ENCODE results near the gene RAB3IL1.

RAB3IL1 gene

DNA sequence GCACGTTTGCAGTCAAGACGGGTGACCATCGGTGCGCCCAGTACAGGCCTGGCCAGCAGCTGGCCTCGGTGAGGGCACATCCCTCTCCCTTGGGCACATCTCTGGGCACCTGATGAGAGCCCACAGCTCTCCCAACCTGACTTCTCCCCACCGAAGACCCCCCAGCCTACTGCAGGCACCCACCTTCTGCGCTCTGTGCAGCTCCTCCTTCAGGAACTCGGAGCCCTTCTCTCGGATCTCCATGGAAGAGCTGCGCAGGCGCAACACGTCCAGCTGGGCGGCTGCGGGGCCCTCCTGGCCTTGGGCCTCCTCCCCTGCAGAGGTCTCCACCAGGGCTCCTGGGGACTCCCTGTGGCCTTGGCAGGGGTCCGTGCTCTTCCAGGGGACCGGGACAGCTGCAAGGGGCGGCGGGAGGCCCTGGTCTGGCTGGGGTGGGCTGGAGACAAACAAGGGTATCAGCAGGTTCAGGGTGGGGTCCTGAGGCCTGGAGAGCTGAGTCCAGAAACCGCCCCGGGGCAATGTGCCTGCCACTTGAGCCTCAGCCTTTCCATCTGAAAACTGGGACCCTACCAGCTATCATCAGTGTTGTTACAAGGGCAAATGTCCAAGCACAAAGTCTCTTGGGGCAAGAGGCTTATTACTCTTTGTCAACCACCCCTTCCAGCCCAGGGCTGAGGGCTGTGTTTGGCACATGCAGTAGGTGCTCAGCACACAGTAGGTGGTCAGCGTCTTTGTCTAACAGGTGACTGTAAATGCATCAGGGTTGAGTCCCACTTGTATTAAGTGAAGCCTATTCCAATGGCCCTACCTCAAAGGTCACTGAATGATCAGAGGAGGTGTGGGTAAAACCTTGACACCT, 9.3 kb downstream of the RAB3IL1 start:
- Histone ChIP-seq H3K4me1 (peaks cover 77 to 100% (median 86%) of the 10 kb centered on the region in 10 experiments), H3K9ac (peak overlapping the region; percentile 49 to 80 (median 68)), H3K27me3 (no peaks in the 10 kb centered on the region), H3K4me2 (peak overlapping the region; percentile 80 to 97 (median 87)), H3K27ac (peak overlapping the region; percentile 28 to 90 (median 77); a peak in 20 of 22 replicates), H4K20me1 (no peaks in the 10 kb centered on the region), H3K4me3 (peak overlapping the region in 2 of 10 experiments; percentile 6 to 34; a peak in 3 of 20 replicates), H3K36me3 (peaks cover 0 to 52% (median 0%) of the 10 kb centered on the region in 11 experiments; a peak in 6 of 22 replicates), H3K9me3 (replicated peaks in 1 of 11) (no peaks in the 10 kb centered on the region)
- no peak for TF ChIP-seq Cebpa-rat (IDR thresholded peaks at IDR 0.05)

DNA sequence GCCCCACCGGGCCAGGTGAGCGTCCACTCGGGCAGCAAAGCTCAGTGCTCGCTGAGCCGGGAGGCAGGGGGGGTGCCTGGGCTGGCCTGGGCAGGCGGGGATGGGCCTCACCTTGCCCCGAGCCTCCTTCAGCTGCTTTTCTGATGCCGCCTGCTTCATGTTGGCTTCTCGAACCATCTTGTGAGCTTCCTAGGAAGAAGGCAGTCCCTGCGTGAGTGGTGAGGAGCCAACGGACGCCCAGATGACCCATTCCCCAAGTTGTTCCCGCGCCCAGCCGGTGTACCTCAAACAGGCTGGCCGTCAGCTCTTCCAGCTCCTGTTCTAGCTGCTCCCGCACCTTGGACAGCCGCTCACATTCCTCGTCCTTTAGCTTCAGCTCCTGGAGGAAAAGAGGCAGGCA, 10.1 kb downstream of the RAB3IL1 start:
- no peaks in the 10 kb centered on the region for H4K20me1 ChIP-seq
- H3K9ac ChIP-seq = peak overlapping the region; percentile 49 to 80 (median 68)
- peak overlapping the region; percentile 28 to 90 (median 77); a peak in 20 of 22 replicates for H3K27ac ChIP-seq
- H3K4me1 ChIP-seq = peaks cover 69 to 100% (median 77%) of the 10 kb centered on the region in 10 experiments
- peak overlapping the region; percentile 80 to 97 (median 87) for H3K4me2 ChIP-seq
- H3K36me3 ChIP-seq = peaks cover 0 to 60% (median 0%) of the 10 kb centered on the region in 11 experiments; a peak in 6 of 22 replicates
- no peaks in the 10 kb centered on the region for H3K27me3 ChIP-seq
- H3K4me3 ChIP-seq = 0 out of 20 replicates have a peak overlapping the region, but pooled peaks of 1 of the 10 experiments have one; percentile 11
- no peaks in the 10 kb centered on the region for H3K9me3 ChIP-seq (replicated peaks in 1 of 11)
- TF ChIP-seq Cebpa-rat (IDR thresholded peaks at IDR 0.05) = no peak

- Histone ChIP-seq H3K27ac (peak overlapping the region in 10 of 11 experiments; percentile 6 to 90 (median 73); a peak in 13 of 22 replicates), H3K36me3 (peaks cover 0 to 67% (median 0%) of the 10 kb centered on the region in 11 experiments; a peak in 6 of 22 replicates)
- TF ChIP-seq Cebpa-rat (IDR thresholded peaks at IDR 0.05) = no peak
These were observed 10.8 kb downstream of the RAB3IL1 start for GRCh38 chr11:61906522-61906909.

GRCh38 chr11:61905801-61906521, 11.4 kb downstream of the RAB3IL1 start:
- Histone ChIP-seq H3K27me3 (no peaks in the 10 kb centered on the region), H3K4me2 (peak overlapping the region; percentile 80 to 97 (median 87)), H3K9ac (peak overlapping the region in 10 of 11 experiments; percentile 28 to 77 (median 67); a peak in 13 of 22 replicates), H4K20me1 (no peaks in the 10 kb centered on the region), H3K9me3 (replicated peaks in 1 of 11) (no peaks in the 10 kb centered on the region), H3K27ac (peak overlapping the region in 6 of 11 experiments; percentile 6 to 79 (median 44); a peak in 6 of 22 replicates), H3K4me1 (peaks cover 56 to 100% (median 64%) of the 10 kb centered on the region in 10 experiments), H3K4me3 (no peak overlapping the region), H3K36me3 (peaks cover 0 to 73% (median 0%) of the 10 kb centered on the region in 11 experiments; a peak in 6 of 22 replicates)
- TF ChIP-seq Cebpa-rat (IDR thresholded peaks at IDR 0.05) = no peak

More at GRCh38 chr11:61906522-61906909, 10.8 kb downstream of the RAB3IL1 start:
- peaks cover 61 to 100% (median 70%) of the 10 kb centered on the region in 10 experiments for H3K4me1 ChIP-seq
- H3K4me2 ChIP-seq = peak overlapping the region; percentile 80 to 97 (median 87)
- H3K4me3 ChIP-seq = no peak overlapping the region
- H3K9me3 ChIP-seq (replicated peaks in 1 of 11) = no peaks in the 10 kb centered on the region
- peak overlapping the region; percentile 28 to 80 (median 68); a peak in 18 of 22 replicates for H3K9ac ChIP-seq
- no peaks in the 10 kb centered on the region for H4K20me1 ChIP-seq
- H3K27me3 ChIP-seq = no peaks in the 10 kb centered on the region

- Histone ChIP-seq H3K4me2 (peak overlapping the region in 10 of 11 experiments; percentile 80 to 97 (median 87); a peak in 12 of 22 replicates), H3K9ac (peak overlapping the region in 2 of 11 experiments; percentile 69 to 77; a peak in 3 of 22 replicates), H3K4me3 (no peak overlapping the region), H3K27me3 (no peaks in the 10 kb centered on the region), H3K4me1 (peaks cover 52 to 100% (median 57%) of the 10 kb centered on the region in 10 experiments), H3K36me3 (peaks cover 0 to 81% (median 0%) of the 10 kb centered on the region in 11 experiments; a peak in 6 of 22 replicates), H3K27ac (peak overlapping the region in 2 of 11 experiments; percentile 6 to 14; a peak in 1 of 22 replicates), H3K9me3 (replicated peaks in 1 of 11) (no peaks in the 10 kb centered on the region), H4K20me1 (no peaks in the 10 kb centered on the region)
- TF ChIP-seq Cebpa-rat (IDR thresholded peaks at IDR 0.05) = no peak
These were observed 12.2 kb downstream of the RAB3IL1 start for GRCh38 chr11:61905067-61905696.

DNA sequence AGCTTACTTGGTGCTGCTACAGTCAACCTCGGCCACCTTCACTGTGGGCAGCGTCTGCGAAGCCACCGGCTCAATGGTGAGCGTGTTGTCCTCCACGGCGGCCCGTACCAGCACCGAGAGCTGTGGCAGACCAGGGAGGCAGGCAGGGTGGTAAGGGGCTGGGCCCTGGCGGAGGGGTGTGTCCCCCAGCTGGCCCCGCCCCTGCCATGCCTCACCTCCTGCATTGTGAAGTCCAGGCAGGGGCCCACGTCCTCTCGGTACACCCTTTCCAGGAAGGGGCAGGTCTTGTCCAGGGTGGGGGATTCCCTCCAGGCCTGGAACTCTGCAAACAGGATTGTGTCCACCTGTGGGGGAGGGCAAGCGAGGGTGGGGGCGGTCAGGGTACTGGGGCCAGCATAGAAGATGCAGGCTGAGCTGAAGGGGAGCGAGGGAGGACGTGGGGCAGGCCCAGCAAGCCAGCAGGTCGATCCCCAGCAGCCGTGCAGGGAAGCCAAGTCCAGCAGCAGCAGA, 12.8 kb downstream of the RAB3IL1 start:
- Histone ChIP-seq H4K20me1 (no peaks in the 10 kb centered on the region), H3K4me2 (peak overlapping the region in 10 of 11 experiments; percentile 15 to 97 (median 38); a peak in 14 of 22 replicates), H3K27ac (no peak overlapping the region; a peak in 1 of 22 replicates), H3K9me3 (replicated peaks in 1 of 11) (no peaks in the 10 kb centered on the region), H3K4me3 (peak overlapping the region in 3 of 10 experiments; percentile 17 to 45 (median 44); a peak in 5 of 20 replicates), H3K27me3 (no peaks in the 10 kb centered on the region), H3K4me1 (peaks cover 50 to 100% (median 55%) of the 10 kb centered on the region in 10 experiments), H3K36me3 (peaks cover 0 to 87% (median 0%) of the 10 kb centered on the region in 11 experiments; a peak in 6 of 22 replicates), H3K9ac (peak overlapping the region in 4 of 11 experiments; percentile 15 to 77 (median 48); a peak in 6 of 22 replicates)
- TF ChIP-seq Cebpa-rat (IDR thresholded peaks at IDR 0.05) = no peak

DNA sequence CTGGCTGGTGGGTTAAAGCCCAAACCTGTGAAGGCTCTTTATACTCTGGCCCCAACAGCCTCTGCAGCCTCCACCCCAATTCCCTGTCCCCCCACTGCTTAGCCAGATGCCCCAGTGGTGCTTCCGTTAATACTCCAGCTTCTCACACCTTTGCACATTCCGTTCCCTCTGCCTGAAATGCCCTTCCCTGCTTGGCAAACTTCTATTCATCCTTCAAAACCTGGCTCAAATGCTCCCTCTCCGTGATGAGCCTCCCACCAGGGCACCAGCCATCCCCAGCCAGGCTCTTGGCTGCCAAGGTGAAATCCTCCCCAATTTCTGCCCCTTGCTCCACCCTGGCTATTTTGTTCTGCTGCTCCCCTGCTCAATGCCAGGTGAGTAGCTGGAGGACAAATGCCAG, 13.5 kb downstream of the RAB3IL1 start:
- no peaks in the 10 kb centered on the region for H3K27me3 ChIP-seq
- H3K9me3 ChIP-seq (replicated peaks in 1 of 11) = no peaks in the 10 kb centered on the region
- no peaks in the 10 kb centered on the region for H4K20me1 ChIP-seq
- peaks cover 45 to 100% (median 54%) of the 10 kb centered on the region in 10 experiments for H3K4me1 ChIP-seq
- H3K36me3 ChIP-seq = peaks cover 0 to 92% (median 0%) of the 10 kb centered on the region in 11 experiments; a peak in 6 of 22 replicates
- H3K27ac ChIP-seq = no peak overlapping the region; a peak in 1 of 22 replicates
- peak overlapping the region in 3 of 11 experiments; percentile 15 to 77 (median 69); a peak in 5 of 22 replicates for H3K9ac ChIP-seq
- TF ChIP-seq Cebpa-rat (IDR thresholded peaks at IDR 0.05) = no peak
- peak overlapping the region in 3 of 10 experiments; percentile 17 to 45 (median 44); a peak in 5 of 20 replicates for H3K4me3 ChIP-seq
- peak overlapping the region in 10 of 11 experiments; percentile 15 to 97 (median 38); a peak in 10 of 22 replicates for H3K4me2 ChIP-seq
